GM12878 (cell line): ENCODE results near the gene EFHC1. TPM values are rescaled to one million over a fixed set of nuclear protein-coding genes. Genes with fewer than 3 reads are reported as not detected.

Experiments
- CEBPB ChIP-seq, 2 experiments: fragments of 150-350 bp in 1 of 2; IDR thresholded peaks; 2 replicates each; pipeline ENCODE4 v1.6.1; 2012 to 2014; ENCODE audit warnings: low read depth in 2 of 2, low read length in 2 of 2, borderline replicate concordance in 1 of 2, inconsistent platforms in 1 of 2
- EZH2 ChIP-seq: IDR thresholded peaks from 2 replicates; pipeline ENCODE4 v1.6.1; 2012; ENCODE audit warnings: low read depth, mild to moderate bottlenecking, control low read depth, inconsistent platforms, low read length, borderline replicate concordance; ENCODE audit not compliant: control insufficient read depth
- GABPA ChIP-seq: IDR thresholded peaks from 2 replicates; pipeline ENCODE4 v1.6.1; 2014; ENCODE audit warnings: antibody characterized with exemption, low read depth, mild to moderate bottlenecking, inconsistent platforms
- MXI1 ChIP-seq: fragments of 150-350 bp; IDR thresholded peaks from 2 replicates; pipeline ENCODE4 v1.6.1; 2011; ENCODE audit warnings: low read depth, mild to moderate bottlenecking, inconsistent platforms, low read length, improper control_type of control experiment
- NR2C2 ChIP-seq: IDR thresholded peaks from 2 replicates; pipeline ENCODE4 v1.6.1; 2011; ENCODE audit warnings: borderline replicate concordance, low read depth; ENCODE audit not compliant: control insufficient read depth, insufficient read length
- TARDBP ChIP-seq: IDR thresholded peaks from 2 replicates; pipeline ENCODE4 v1.6.1; 2016; ENCODE audit warnings: borderline replicate concordance
- polyA plus RNA-seq, 11 experiments: library from polyadenylated mRNA; depleted of rRNA in 4 of 11; unstranded in 6 of 11; stranded (reverse) in 5 of 11; fragments of >200 nt; fragmentation: Nextera tagmentation in 4 of 11; fragmentation: Illumina TruSeq in 1 of 11; extraction: Ambion mirVana in 4 of 11; extraction: Trizol in 1 of 11; gene quantifications; 1 replicate in 1 of 11; 2 replicates in 10 of 11; pipeline versions ENCODE4 v1.2.1 to v1.2.3, GENCODE V29; 2011 to 2016; ENCODE audit warnings: inconsistent platforms in 2 of 11, missing spikeins in 2 of 11, low read depth in 1 of 11
- total RNA-seq, 4 experiments: library from RNA; depleted of rRNA in 3 of 4; stranded (reverse); fragments of >200 nt in 3 of 4; fragmentation: Illumina TruSeq in 1 of 4; extraction: Trizol in 1 of 4; gene quantifications; 2 replicates each; pipeline versions ENCODE4 v1.2.1 to v1.2.3, GENCODE V29; 2013 to 2021
- TF ChIP-seq, protein P1 (sequence below): IDR thresholded peaks from 2 replicates; pipeline ENCODE4 v1.6.1; 2012; ENCODE audit warnings: low read depth, low read length, improper control_type of control experiment
- TF ChIP-seq, protein P2 (sequence below): fragments of 450-650 bp; IDR thresholded peaks from 2 replicates; pipeline ENCODE4 v1.6.1; 2017; ENCODE audit warnings: mild to moderate bottlenecking, low read depth, inconsistent platforms; ENCODE audit not compliant: poor library complexity, severe bottlenecking

The EFHC1 gene
- total and polyA plus RNA-seq, 10 of the 15 experiments (the other 5 are each of a cell fraction or from before 2014, with no cell fraction given) = 5.5 to 14.5 (median 8.8) TPM

DNA sequence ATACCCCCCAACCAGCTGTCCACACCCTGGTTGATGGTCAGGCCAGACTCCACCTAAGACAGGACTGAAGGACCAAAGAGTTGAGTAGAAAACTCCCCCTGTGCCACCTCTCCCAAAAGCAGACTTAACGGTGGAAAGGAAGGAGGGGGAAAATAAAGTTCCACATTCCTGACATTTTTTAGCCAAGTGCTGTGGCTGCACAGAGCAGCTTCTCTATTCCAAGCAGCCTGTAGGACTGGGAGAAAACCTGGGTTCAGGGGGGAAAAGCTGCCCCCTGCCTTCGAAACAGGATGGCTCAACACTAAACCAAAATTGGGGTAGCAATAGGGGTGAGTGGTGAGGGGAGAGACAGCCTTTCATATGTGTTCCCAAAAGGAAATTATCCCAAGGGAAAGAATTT is 153.2 kb downstream of the EFHC1 start (continued):
- TF ChIP-seq CEBPB (IDR thresholded peaks at IDR 0.05; ENCODE audit: borderline replicate concordance in 1 of 2, low read depth in 2 of 2, low read length in 2 of 2) (no peak), NR2C2 (no peak), GABPA (no peak), TARDBP (no peak), MXI1 (no peak), EZH2 (no peak)
- TF ChIP-seq, protein P1, sequence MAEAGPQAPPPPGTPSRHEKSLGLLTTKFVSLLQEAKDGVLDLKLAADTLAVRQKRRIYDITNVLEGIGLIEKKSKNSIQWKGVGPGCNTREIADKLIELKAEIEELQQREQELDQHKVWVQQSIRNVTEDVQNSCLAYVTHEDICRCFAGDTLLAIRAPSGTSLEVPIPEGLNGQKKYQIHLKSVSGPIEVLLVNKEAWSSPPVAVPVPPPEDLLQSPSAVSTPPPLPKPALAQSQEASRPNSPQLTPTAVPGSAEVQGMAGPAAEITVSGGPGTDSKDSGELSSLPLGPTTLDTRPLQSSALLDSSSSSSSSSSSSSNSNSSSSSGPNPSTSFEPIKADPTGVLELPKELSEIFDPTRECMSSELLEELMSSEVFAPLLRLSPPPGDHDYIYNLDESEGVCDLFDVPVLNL = no peak
- TF ChIP-seq, protein P2, sequence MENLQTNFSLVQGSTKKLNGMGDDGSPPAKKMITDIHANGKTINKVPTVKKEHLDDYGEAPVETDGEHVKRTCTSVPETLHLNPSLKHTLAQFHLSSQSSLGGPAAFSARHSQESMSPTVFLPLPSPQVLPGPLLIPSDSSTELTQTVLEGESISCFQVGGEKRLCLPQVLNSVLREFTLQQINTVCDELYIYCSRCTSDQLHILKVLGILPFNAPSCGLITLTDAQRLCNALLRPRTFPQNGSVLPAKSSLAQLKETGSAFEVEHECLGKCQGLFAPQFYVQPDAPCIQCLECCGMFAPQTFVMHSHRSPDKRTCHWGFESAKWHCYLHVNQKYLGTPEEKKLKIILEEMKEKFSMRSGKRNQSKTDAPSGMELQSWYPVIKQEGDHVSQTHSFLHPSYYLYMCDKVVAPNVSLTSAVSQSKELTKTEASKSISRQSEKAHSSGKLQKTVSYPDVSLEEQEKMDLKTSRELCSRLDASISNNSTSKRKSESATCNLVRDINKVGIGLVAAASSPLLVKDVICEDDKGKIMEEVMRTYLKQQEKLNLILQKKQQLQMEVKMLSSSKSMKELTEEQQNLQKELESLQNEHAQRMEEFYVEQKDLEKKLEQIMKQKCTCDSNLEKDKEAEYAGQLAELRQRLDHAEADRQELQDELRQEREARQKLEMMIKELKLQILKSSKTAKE = no peak

Other genes with a start within 250 kb of the EFHC1 start
- not detected in 2 replicates for gene IL17A, start 234.0 kb upstream of the EFHC1 start, total RNA-seq (2014; rRNA removed)
- gene IL17A, start 234.0 kb upstream of the EFHC1 start, total RNA-seq (2014; rRNA removed; fragmentation: Illumina TruSeq; extraction: Trizol) = not detected in 2 replicates
- not detected in 2 replicates for gene IL17A, start 234.0 kb upstream of the EFHC1 start, total RNA-seq (2021)
- not detected in 2 replicates for gene IL17A, start 234.0 kb upstream of the EFHC1 start, polyA plus RNA-seq (2011; rRNA removed)
- gene IL17A, start 234.0 kb upstream of the EFHC1 start, polyA plus RNA-seq (2014; fragmentation: Illumina TruSeq; extraction: Trizol) = not detected in 2 replicates
- not detected for gene IL17A, start 234.0 kb upstream of the EFHC1 start, polyA plus RNA-seq (2014; fragmentation: Nextera tagmentation; extraction: Ambion mirVana)
- not detected in 2 replicates for gene IL17A, start 234.0 kb upstream of the EFHC1 start, polyA plus RNA-seq (2014; rRNA removed)
- gene IL17A, start 234.0 kb upstream of the EFHC1 start, polyA plus RNA-seq (2016; fragmentation: Nextera tagmentation; extraction: Ambion mirVana) = not detected
- gene IL17F, start 175.8 kb upstream of the EFHC1 start, total RNA-seq (2014; rRNA removed) = not detected in 2 replicates
- gene IL17F, start 175.8 kb upstream of the EFHC1 start, total RNA-seq (2014; rRNA removed; fragmentation: Illumina TruSeq; extraction: Trizol) = not detected in 2 replicates
- not detected in 2 replicates for gene IL17F, start 175.8 kb upstream of the EFHC1 start, total RNA-seq (2021)
- not detected in 2 replicates for gene IL17F, start 175.8 kb upstream of the EFHC1 start, polyA plus RNA-seq (2011; rRNA removed)
- not detected in 2 replicates for gene IL17F, start 175.8 kb upstream of the EFHC1 start, polyA plus RNA-seq (2014; fragmentation: Illumina TruSeq; extraction: Trizol)
- not detected for gene IL17F, start 175.8 kb upstream of the EFHC1 start, polyA plus RNA-seq (2014; fragmentation: Nextera tagmentation; extraction: Ambion mirVana)
- gene IL17F, start 175.8 kb upstream of the EFHC1 start, polyA plus RNA-seq (2014; rRNA removed) = not detected in 2 replicates
- gene IL17F, start 175.8 kb upstream of the EFHC1 start, polyA plus RNA-seq (2016; fragmentation: Nextera tagmentation; extraction: Ambion mirVana) = under 1 TPM in 1 of 2 experiments, not detected in 1; 0.20 TPM
- 209 and 224 TPM in 2 replicates for gene MCM3, start 135.6 kb upstream of the EFHC1 start, total RNA-seq (2014; rRNA removed)
- 214 and 231 TPM in 2 replicates for gene MCM3, start 135.6 kb upstream of the EFHC1 start, total RNA-seq (2014; rRNA removed; fragmentation: Illumina TruSeq; extraction: Trizol)
- 185 and 191 TPM in 2 replicates for gene MCM3, start 135.6 kb upstream of the EFHC1 start, total RNA-seq (2021)
- gene MCM3, start 135.6 kb upstream of the EFHC1 start, polyA plus RNA-seq (2011; rRNA removed) = 208 and 265 TPM in 2 replicates
- 232 TPM in 2 replicates for gene MCM3, start 135.6 kb upstream of the EFHC1 start, polyA plus RNA-seq (2014; fragmentation: Illumina TruSeq; extraction: Trizol)
- 10 to 100 TPM; 74.1 to 96.3 TPM for gene MCM3, start 135.6 kb upstream of the EFHC1 start, polyA plus RNA-seq (2014; fragmentation: Nextera tagmentation; extraction: Ambion mirVana)
- gene MCM3, start 135.6 kb upstream of the EFHC1 start, polyA plus RNA-seq (2014; rRNA removed) = 195 and 202 TPM in 2 replicates
- gene MCM3, start 135.6 kb upstream of the EFHC1 start, polyA plus RNA-seq (2016; fragmentation: Nextera tagmentation; extraction: Ambion mirVana) = 100 to 1,000 TPM; 220 to 227 TPM
- 13.5 and 16.2 TPM in 2 replicates for gene PAQR8, start 58.2 kb upstream of the EFHC1 start, total RNA-seq (2014; rRNA removed)
- gene PAQR8, start 58.2 kb upstream of the EFHC1 start, total RNA-seq (2014; rRNA removed; fragmentation: Illumina TruSeq; extraction: Trizol) = 11.8 and 12.9 TPM in 2 replicates
- 20.0 and 22.8 TPM in 2 replicates for gene PAQR8, start 58.2 kb upstream of the EFHC1 start, total RNA-seq (2021)
- 21.7 and 22.4 TPM in 2 replicates for gene PAQR8, start 58.2 kb upstream of the EFHC1 start, polyA plus RNA-seq (2011; rRNA removed)
- gene PAQR8, start 58.2 kb upstream of the EFHC1 start, polyA plus RNA-seq (2014; fragmentation: Illumina TruSeq; extraction: Trizol) = 14.5 and 16.2 TPM in 2 replicates
- 1 to 10 TPM; 3.9 to 4.7 TPM for gene PAQR8, start 58.2 kb upstream of the EFHC1 start, polyA plus RNA-seq (2014; fragmentation: Nextera tagmentation; extraction: Ambion mirVana)
- gene PAQR8, start 58.2 kb upstream of the EFHC1 start, polyA plus RNA-seq (2014; rRNA removed) = 11.6 and 14.6 TPM in 2 replicates
- 10 to 100 TPM; 19.6 to 20.2 TPM for gene PAQR8, start 58.2 kb upstream of the EFHC1 start, polyA plus RNA-seq (2016; fragmentation: Nextera tagmentation; extraction: Ambion mirVana)
- gene TRAM2, start 156.7 kb downstream of the EFHC1 start, total RNA-seq (2014; rRNA removed) = 10.9 and 11.0 TPM in 2 replicates
- 7.9 and 8.2 TPM in 2 replicates for gene TRAM2, start 156.7 kb downstream of the EFHC1 start, total RNA-seq (2014; rRNA removed; fragmentation: Illumina TruSeq; extraction: Trizol)
- gene TRAM2, start 156.7 kb downstream of the EFHC1 start, total RNA-seq (2021) = 12.5 and 13.2 TPM in 2 replicates
- gene TRAM2, start 156.7 kb downstream of the EFHC1 start, polyA plus RNA-seq (2011; rRNA removed) = 4.8 and 6.8 TPM in 2 replicates
- 12.4 and 13.9 TPM in 2 replicates for gene TRAM2, start 156.7 kb downstream of the EFHC1 start, polyA plus RNA-seq (2014; fragmentation: Illumina TruSeq; extraction: Trizol)
- gene TRAM2, start 156.7 kb downstream of the EFHC1 start, polyA plus RNA-seq (2014; fragmentation: Nextera tagmentation; extraction: Ambion mirVana) = 1 to 10 TPM; 2.5 TPM
- gene TRAM2, start 156.7 kb downstream of the EFHC1 start, polyA plus RNA-seq (2014; rRNA removed) = 10.5 and 11.1 TPM in 2 replicates
- gene TRAM2, start 156.7 kb downstream of the EFHC1 start, polyA plus RNA-seq (2016; fragmentation: Nextera tagmentation; extraction: Ambion mirVana) = 10 to 100 TPM; 13.9 to 15.0 TPM